Kidney (tissue), 14 donors: ENCODE results near the gene YPEL2. TPM values are rescaled to one million over a fixed set of nuclear protein-coding genes. Genes with fewer than 3 reads are reported as not detected.

Experiments used
- DNase-seq, 5 donors: peaks; one replicate each; pipeline ENCODE4 v3.0.0-alpha.2; 2013 to 2020
- FAIRE-seq: peaks from 2 replicates; lab custom pipeline; 2012; peaks lifted over from hg19 to GRCh38; lab: Jason Lieb, UNC
- H3K27ac ChIP-seq, 2 donors: one replicate each; pipeline ENCODE4 v1.7.0; 2013; ENCODE audit warnings: low read depth in 2 of 2, low read length in 2 of 2, inconsistent platforms in 1 of 2
- H3K27me3 ChIP-seq: one replicate; pipeline ENCODE4 v1.7.1; 2013; ENCODE audit warnings: low read length, inconsistent platforms; ENCODE audit not compliant: control insufficient read depth, insufficient read depth
- H3K36me3 ChIP-seq, 3 donors: one replicate each; pipeline versions ENCODE4 v1.7.0 to v1.7.1; 2013; ENCODE audit warnings: low read length in 3 of 3, control low read depth in 1 of 3, inconsistent platforms in 1 of 3; ENCODE audit not compliant: insufficient read depth in 3 of 3, control insufficient read depth in 2 of 3
- H3K4me1 ChIP-seq, 3 donors: one replicate each; pipeline versions ENCODE4 v1.7.0 to v1.7.1; 2013; ENCODE audit warnings: low read length in 3 of 3, inconsistent platforms in 1 of 3, low read depth in 1 of 3; ENCODE audit not compliant: control insufficient read depth in 2 of 3, insufficient read depth in 2 of 3
- H3K4me3 ChIP-seq, 3 donors: one replicate each; pipeline versions ENCODE4 v1.7.0 to v1.8.1; 2013; ENCODE audit warnings: low read length in 3 of 3, control low read depth in 1 of 3, inconsistent platforms in 1 of 3
- H3K9ac ChIP-seq, 3 donors: one replicate each; pipeline versions ENCODE4 v1.7.0 to v1.7.1; 2013; ENCODE audit warnings: low read length in 3 of 3, control low read depth in 1 of 3, inconsistent platforms in 1 of 3
- H3K9me3 ChIP-seq, 3 donors: one replicate each; pipeline versions ENCODE4 v1.7.0 to v1.7.1; 2013; ENCODE audit warnings: low read length in 3 of 3, control low read depth in 1 of 3, inconsistent platforms in 1 of 3; ENCODE audit not compliant: control insufficient read depth in 2 of 3, insufficient read depth in 1 of 3
- intact Hi-C: fragments of 100-400 bp; cut with DNase I; formaldehyde crosslinking; loops from one replicate; pipeline ENCODE4 v1.11.1; 2022
- polyA plus RNA-seq: library from polyadenylated mRNA; stranded (reverse); fragments of 350-450 nt; fragmentation: Illumina TruSeq; extraction: RNeasy Lipid Tissue Mini Kit (QIAGEN cat#74804); gene quantifications from one replicate; pipeline ENCODE4 v1.2.3, GENCODE V29; 2014; ENCODE audit warnings: low read depth, low replicate concordance; ENCODE audit not compliant: insufficient read depth
- total RNA-seq: library from RNA; stranded (reverse); fragmentation: NEBNext Ultra II Directional; extraction: Animal tissue kit (Norgen Biotek cat#: 25700); gene quantifications from one replicate; pipeline ENCODE4 v1.2.1, GENCODE V29; 2021
- TF ChIP-seq, protein P1 (sequence below): IDR thresholded peaks from 3 replicates; pipeline ENCODE4 v1.5.1; 2012; ENCODE audit warnings: mild to moderate bottlenecking, moderate library complexity, borderline replicate concordance; ENCODE audit not compliant: insufficient read depth; ENCODE audit errors: extremely low read depth
- donor health status: control.
- donor health status: control.
- donor health status: control.
- donor health status: control.
- donor health status: control.
- donor health status: DM: yes; HTN: yes; CAD: no.
- donor health status: Normal renal cell carcinoma (clear cell type).

YPEL2 gene
- total and polyA plus RNA-seq, 2 donors from 2014 or later = 9.0 to 53.6 TPM

- peak overlapping the region in 1 of 3 donors; percentile 27 for H3K9ac ChIP-seq
- peak overlapping the region; percentile 46 to 97 for H3K27ac ChIP-seq
- H3K4me1 ChIP-seq = peaks cover 11 to 24% (median 20%) of the 10 kb centered on the region in 3 donors
- FAIRE-seq (no peak), DNase-seq (no peak)
- TF ChIP-seq, protein P1, sequence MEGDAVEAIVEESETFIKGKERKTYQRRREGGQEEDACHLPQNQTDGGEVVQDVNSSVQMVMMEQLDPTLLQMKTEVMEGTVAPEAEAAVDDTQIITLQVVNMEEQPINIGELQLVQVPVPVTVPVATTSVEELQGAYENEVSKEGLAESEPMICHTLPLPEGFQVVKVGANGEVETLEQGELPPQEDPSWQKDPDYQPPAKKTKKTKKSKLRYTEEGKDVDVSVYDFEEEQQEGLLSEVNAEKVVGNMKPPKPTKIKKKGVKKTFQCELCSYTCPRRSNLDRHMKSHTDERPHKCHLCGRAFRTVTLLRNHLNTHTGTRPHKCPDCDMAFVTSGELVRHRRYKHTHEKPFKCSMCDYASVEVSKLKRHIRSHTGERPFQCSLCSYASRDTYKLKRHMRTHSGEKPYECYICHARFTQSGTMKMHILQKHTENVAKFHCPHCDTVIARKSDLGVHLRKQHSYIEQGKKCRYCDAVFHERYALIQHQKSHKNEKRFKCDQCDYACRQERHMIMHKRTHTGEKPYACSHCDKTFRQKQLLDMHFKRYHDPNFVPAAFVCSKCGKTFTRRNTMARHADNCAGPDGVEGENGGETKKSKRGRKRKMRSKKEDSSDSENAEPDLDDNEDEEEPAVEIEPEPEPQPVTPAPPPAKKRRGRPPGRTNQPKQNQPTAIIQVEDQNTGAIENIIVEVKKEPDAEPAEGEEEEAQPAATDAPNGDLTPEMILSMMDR = no peak
- no peaks in the 10 kb centered on the region for H3K9me3 ChIP-seq
- H3K36me3 ChIP-seq = no peaks in the 10 kb centered on the region
- H3K4me3 ChIP-seq = no peak overlapping the region
- H3K27me3 ChIP-seq = no peaks in the 10 kb centered on the region
- intact Hi-C loops = no loop called here
Observed at GRCh38 chr17:59328601-59329000, 2.9 kb upstream of the YPEL2 start.

DNA sequence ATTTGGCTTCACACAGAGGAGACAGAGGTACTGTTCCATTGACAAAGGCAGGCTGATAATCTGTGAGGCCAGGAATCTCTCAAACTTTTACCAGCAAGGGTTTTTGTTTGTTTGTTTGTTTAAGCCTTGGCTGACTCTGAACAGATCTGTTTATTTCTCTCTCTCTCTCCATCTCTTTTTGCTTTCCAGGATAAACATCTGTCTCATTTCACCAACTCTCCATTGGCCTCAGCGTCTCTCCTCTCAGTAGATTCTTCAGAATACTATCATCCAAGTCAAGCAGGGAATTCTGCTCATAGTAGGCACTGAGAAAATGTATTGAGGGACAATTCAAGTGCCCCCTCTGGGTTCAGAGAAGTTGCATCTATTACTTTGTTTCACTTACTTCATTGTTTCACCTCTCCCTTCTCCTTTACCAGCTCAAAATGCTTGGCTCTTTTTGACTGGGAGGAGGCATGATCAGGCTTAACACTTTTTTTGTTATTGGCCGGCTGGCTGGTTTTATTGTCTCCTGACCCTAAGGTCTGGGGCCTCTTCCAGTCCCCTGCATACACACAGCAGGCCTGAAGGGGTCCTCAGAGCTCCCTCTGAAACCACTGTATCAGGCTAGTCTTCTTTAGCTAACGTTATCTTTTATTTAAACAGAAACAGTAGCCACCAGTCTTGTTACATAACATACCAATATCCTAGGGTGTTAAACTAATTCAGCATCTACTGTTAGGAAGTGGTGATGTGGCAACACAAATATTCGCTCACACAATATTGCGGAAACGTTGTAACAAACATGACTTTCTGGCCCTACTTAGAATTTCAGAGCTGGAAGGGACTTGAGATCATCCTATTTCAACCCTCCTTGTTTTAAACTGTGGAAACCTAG is 2.0 kb upstream of the YPEL2 start:
- TF ChIP-seq, protein P1 = peak; percentile 71
- peak in 4 of 5 donors; percentile 74 to 92 (median 84) for DNase-seq
- Histone ChIP-seq H3K36me3 (no peaks in the 10 kb centered on the region), H3K27ac (peak overlapping the region; percentile 97), H3K4me1 (peaks cover 11 to 30% (median 27%) of the 10 kb centered on the region in 3 donors), H3K9ac (peak overlapping the region in 1 of 3 donors; percentile 27), H3K27me3 (no peaks in the 10 kb centered on the region), H3K4me3 (no peak overlapping the region), H3K9me3 (no peaks in the 10 kb centered on the region)
- intact Hi-C loops = no loop called here
- no peak for FAIRE-seq

DNA sequence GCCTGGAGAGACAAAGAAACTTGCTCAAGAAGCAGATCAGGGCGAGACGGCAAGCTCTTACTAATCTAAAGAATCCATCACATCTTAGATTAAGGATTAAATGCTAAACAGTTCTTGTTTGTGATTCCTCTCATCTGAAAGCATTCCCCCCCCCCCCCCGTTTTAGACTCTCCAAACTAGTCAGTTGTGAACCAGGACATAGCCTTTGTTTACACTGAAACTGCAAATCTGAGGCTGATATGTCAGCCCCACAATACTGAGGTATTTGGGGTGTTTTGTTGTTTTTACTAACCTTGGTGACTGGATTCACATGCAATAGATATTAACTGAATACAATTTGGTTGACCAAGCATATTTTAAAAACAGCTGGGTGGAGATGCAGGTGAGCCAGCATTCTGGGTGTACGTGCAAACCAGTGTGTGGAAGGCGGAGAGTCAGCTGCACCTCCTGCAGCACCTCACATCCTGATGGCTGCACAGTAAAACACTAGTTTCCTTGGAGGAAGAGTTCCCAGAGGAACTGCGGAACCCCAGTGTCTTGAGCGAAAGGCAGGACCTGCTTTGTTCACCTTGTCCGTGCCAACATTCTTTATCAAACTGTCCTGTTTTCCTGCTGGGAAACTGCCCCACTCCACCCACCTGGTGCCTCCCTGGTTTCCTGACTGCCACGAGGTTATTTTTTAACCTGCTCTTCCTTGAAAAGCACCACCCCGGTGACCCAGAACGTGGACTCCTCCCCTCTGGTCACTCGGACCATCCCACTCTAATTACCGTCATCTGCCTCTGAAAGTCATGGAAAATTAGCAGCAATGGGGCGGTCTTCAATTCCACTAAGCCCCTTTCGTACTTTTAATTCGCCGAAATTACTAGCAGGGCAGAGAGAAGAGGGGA is 1.2 kb upstream of the YPEL2 start:
- intact Hi-C loops = no loop called here
- DNase-seq (peak; percentile 63 to 90 (median 72)), FAIRE-seq (no peak)
- TF ChIP-seq, protein P1 = no peak
- Histone ChIP-seq H3K36me3 (no peaks in the 10 kb centered on the region), H3K27ac (peak overlapping the region; percentile 97), H3K4me3 (peak overlapping the region; percentile 30 to 69 (median 38)), H3K9ac (peak overlapping the region; percentile 5 to 27 (median 21)), H3K27me3 (no peaks in the 10 kb centered on the region), H3K4me1 (peaks cover 11 to 38% (median 32%) of the 10 kb centered on the region in 3 donors), H3K9me3 (no peaks in the 10 kb centered on the region)
